PC-3 (cell line): ENCODE results near the gene SOBP. TPM values are rescaled to one million over a fixed set of nuclear protein-coding genes. Genes with fewer than 3 reads are reported as not detected.

Source experiments
- ATAC-seq: fragments of 200-7000 bp; cut with Tn5 transposase; 2 replicates; pipeline ENCODE4 v1.9.1; 2020; ENCODE audit warnings: mild to moderate bottlenecking, moderate library complexity
- BruUV-seq: library from RNA; stranded (reverse); fragments of 400-500 nt; replicated peaks from 2 replicates; lab custom pipeline; 2021; lab: Mats Ljungman, UMichigan
- CTCF ChIA-PET: fragments of 300-600 bp; sonication (Branson Sonifier 250); formaldehyde crosslinking; loops from one replicate; lab custom pipeline; 2022; ENCODE audit warnings: antibody characterized with exemption; lab: Charles Lee
- POLR2A ChIA-PET: fragments of 300-600 bp; sonication (Branson Sonifier 250); formaldehyde crosslinking; loops from one replicate; lab custom pipeline; 2022; ENCODE audit warnings: antibody characterized with exemption; ENCODE audit not compliant: unreplicated experiment; lab: Charles Lee
- DNase-seq: peaks from one replicate; pipeline ENCODE4 v3.0.0-alpha.2; 2015
- H2AFZ ChIP-seq: fragments of 300-600 bp; sonication (generic); 2 replicates; pipeline ENCODE4 v1.6.0; 2016; ENCODE audit warnings: antibody characterized with exemption, low read length
- H3F3A ChIP-seq: fragments of 300-600 bp; sonication (generic); one replicate; pipeline ENCODE4 v1.6.0; 2017; ENCODE audit warnings: antibody characterized with exemption, low read length, control low read depth, mild to moderate bottlenecking; ENCODE audit not compliant: unreplicated experiment
- H3K27ac ChIP-seq: fragments of 300-600 bp; sonication (generic); 2 replicates; pipeline ENCODE4 v1.5.1; 2016; ENCODE audit warnings: mild to moderate bottlenecking, low read length
- H3K27me3 ChIP-seq: fragments of 300-600 bp; sonication (generic); 2 replicates; pipeline ENCODE4 v1.6.1; 2016; ENCODE audit warnings: low read length, mixed read lengths
- H3K36me3 ChIP-seq: fragments of 300-600 bp; sonication (generic); 2 replicates; pipeline ENCODE4 v1.6.1; 2016; ENCODE audit warnings: low read depth, mixed run types, low read length, mixed read lengths
- H3K4me1 ChIP-seq: fragments of 300-600 bp; sonication (generic); 2 replicates; pipeline ENCODE4 v1.5.1; 2016; ENCODE audit warnings: low read length; ENCODE audit not compliant: insufficient read depth
- H3K4me2 ChIP-seq: fragments of 300-600 bp; sonication (generic); 2 replicates; pipeline ENCODE4 v1.6.0; 2016; ENCODE audit warnings: low read length
- H3K4me3 ChIP-seq: fragments of 300-600 bp; sonication (generic); 2 replicates; pipeline ENCODE4 v1.5.1; 2016; ENCODE audit warnings: mild to moderate bottlenecking, low read length, mixed read lengths
- H3K79me2 ChIP-seq: fragments of 300-600 bp; sonication (generic); 2 replicates; pipeline ENCODE4 v1.6.1; 2017; ENCODE audit warnings: low read length, mixed read lengths
- H3K9ac ChIP-seq: fragments of 300-600 bp; sonication (generic); 2 replicates; pipeline ENCODE4 v1.6.0; 2016; ENCODE audit warnings: mild to moderate bottlenecking, low read length
- H3K9me2 ChIP-seq: fragments of 300-600 bp; sonication (generic); replicated peaks from 2 replicates; pipeline ENCODE4 v1.6.1; 2016; ENCODE audit warnings: mixed run types, low read length, mixed read lengths
- H3K9me3 ChIP-seq: fragments of 300-600 bp; sonication (generic); 2 replicates; pipeline ENCODE4 v1.6.1; 2016; ENCODE audit warnings: low read length, mixed read lengths
- H4K20me1 ChIP-seq: fragments of 300-600 bp; sonication (generic); 2 replicates; pipeline ENCODE4 v1.6.1; 2016; ENCODE audit warnings: low read length, mixed read lengths
- CTCF ChIP-seq: fragments of 300-600 bp; sonication (generic); conservative IDR thresholded peaks from 2 replicates; pipeline ENCODE4 v1.5.1; 2017; ENCODE audit warnings: antibody characterized with exemption, low read depth, mild to moderate bottlenecking, low read length
- EZH2 ChIP-seq: fragments of 300-600 bp; sonication (generic); IDR thresholded peaks from one replicate; pipeline ENCODE4 v1.6.1; 2017; ENCODE audit warnings: antibody characterized with exemption, mild to moderate bottlenecking, low read length; ENCODE audit not compliant: unreplicated experiment
- EZH2phosphoT487 ChIP-seq: fragments of 300-600 bp; sonication (generic); IDR thresholded peaks from 2 replicates; pipeline ENCODE4 v1.6.1; 2018; ENCODE audit warnings: mild to moderate bottlenecking, antibody characterized with exemption, low read length, borderline replicate concordance
- intact Hi-C: fragments of 100-400 bp; cut with micrococcal nuclease; formaldehyde crosslinking; loops from 2 replicates; pipeline ENCODE4 v1.9.0; 2023
- total RNA-seq: library from RNA; depleted of rRNA; stranded (reverse); fragments of >200 nt; gene quantifications from 2 replicates; pipeline ENCODE4 v1.2.3, GENCODE V29; 2014

The SOBP gene
- total RNA-seq, 1 experiment from 2014 or later: 0.15 TPM

- Histone ChIP-seq H3F3A (no peaks in the 10 kb centered on the region), H4K20me1 (no peaks in the 10 kb centered on the region), H3K9me2 (no peaks in the 10 kb centered on the region), H3K27me3 (peaks cover 5% of the 10 kb centered on the region), H2AFZ (no peak overlapping the region), H3K79me2 (no peaks in the 10 kb centered on the region), H3K4me3 (no peak overlapping the region), H3K4me2 (no peak overlapping the region), H3K36me3 (no peaks in the 10 kb centered on the region), H3K9me3 (no peaks in the 10 kb centered on the region), H3K9ac (no peak overlapping the region), H3K4me1 (peaks cover 7% of the 10 kb centered on the region), H3K27ac (no peak overlapping the region)
- intact Hi-C loops: no loop called here
- ChIA-PET POLR2A (no interaction called here), CTCF (no interaction called here)
- no peak for TF ChIP-seq EZH2
- no peak for TF ChIP-seq EZH2phosphoT487
- no peak for TF ChIP-seq CTCF
- DNase-seq (no peak), ATAC-seq (no peak)
- no TSS peak for BruUV-seq
Measured at GRCh38 chr6:107598091-107598490, 108.2 kb downstream of the SOBP start.

- Histone ChIP-seq H3K4me1 (peaks cover 7% of the 10 kb centered on the region), H3K27me3 (no peaks in the 10 kb centered on the region; the same call in 1 of the 2 replicates), H3F3A (no peaks in the 10 kb centered on the region), H3K4me3 (no peak overlapping the region), H3K9me3 (no peaks in the 10 kb centered on the region), H2AFZ (no peak overlapping the region), H3K36me3 (no peaks in the 10 kb centered on the region), H3K79me2 (no peaks in the 10 kb centered on the region), H3K27ac (no peak overlapping the region), H3K9me2 (no peaks in the 10 kb centered on the region), H3K4me2 (no peak overlapping the region), H4K20me1 (no peaks in the 10 kb centered on the region), H3K9ac (no peak overlapping the region)
- no TSS peak for BruUV-seq
- POLR2A ChIA-PET: no interaction called here
- CTCF ChIA-PET: no interaction called here
- DNase-seq (no peak), ATAC-seq (no peak)
- TF ChIP-seq EZH2phosphoT487: no peak
- no peak for TF ChIP-seq CTCF
- no peak for TF ChIP-seq EZH2
- intact Hi-C loops: no loop called here
Measured at GRCh38 chr6:107599043-107599442, 109.1 kb downstream of the SOBP start.

GRCh38 chr6:107600121-107600520, 110.2 kb downstream of the SOBP start:
- no peaks in the 10 kb centered on the region for H4K20me1 ChIP-seq
- ATAC-seq (no peak), DNase-seq (no peak)
- no peak overlapping the region for H3K4me3 ChIP-seq
- no peak overlapping the region for H2AFZ ChIP-seq
- H3K4me2 ChIP-seq: no peak overlapping the region
- no peaks in the 10 kb centered on the region for H3K9me2 ChIP-seq
- no peaks in the 10 kb centered on the region for H3K36me3 ChIP-seq
- POLR2A ChIA-PET: no interaction called here
- H3K79me2 ChIP-seq: no peaks in the 10 kb centered on the region
- no peaks in the 10 kb centered on the region for H3K9me3 ChIP-seq
- H3K27me3 ChIP-seq: no peaks in the 10 kb centered on the region
- intact Hi-C loops: no loop called here
- CTCF ChIA-PET: no interaction called here
- TF ChIP-seq EZH2phosphoT487 (no peak), CTCF (no peak)
- BruUV-seq: no TSS peak
- peaks cover 7% of the 10 kb centered on the region for H3K4me1 ChIP-seq
- no peaks in the 10 kb centered on the region for H3F3A ChIP-seq
- H3K9ac ChIP-seq: no peak overlapping the region
- no peak overlapping the region for H3K27ac ChIP-seq
